GM23338 (cell line): ENCODE results near the gene ABHD17A. TPM values are rescaled to one million over a fixed set of nuclear protein-coding genes. Genes with fewer than 3 reads are reported as not detected.

Source experiments
- ATAC-seq: fragments of 200-7000 bp; cut with Tn5 transposase; 3 replicates; pipeline ENCODE4 v1.9.1; 2020
- DNase-seq: peaks from one replicate; pipeline ENCODE4 v3.0.0-alpha.2; 2015; ENCODE audit warnings: low spot score
- H2AFZ ChIP-seq: fragments of 200-600 bp; sonication (generic); 2 replicates; pipeline ENCODE4 v1.8.0; 2016; ENCODE audit warnings: antibody characterized with exemption, mild to moderate bottlenecking, moderate library complexity
- H3F3A ChIP-seq: fragments of 200-600 bp; sonication (generic); replicated peaks from 2 replicates; pipeline ENCODE4 v1.8.0; 2017; ENCODE audit warnings: antibody characterized with exemption, mixed run types, low read depth
- H3K27ac ChIP-seq: fragments of 200-600 bp; sonication (generic); 2 replicates; pipeline ENCODE4 v1.6.1; 2016; ENCODE audit warnings: low read depth
- H3K27me3 ChIP-seq: fragments of 200-600 bp; sonication (generic); 2 replicates; pipeline ENCODE4 v1.8.0; 2016; ENCODE audit warnings: mild to moderate bottlenecking, mixed run types, moderate library complexity; ENCODE audit not compliant: insufficient read depth
- H3K36me3 ChIP-seq: fragments of 200-600 bp; sonication (generic); 2 replicates; pipeline ENCODE4 v1.8.0; 2016; ENCODE audit warnings: mild to moderate bottlenecking; ENCODE audit not compliant: insufficient read depth
- H3K4me1 ChIP-seq: fragments of 200-600 bp; sonication (generic); 2 replicates; pipeline ENCODE4 v1.8.0; 2016; ENCODE audit warnings: mild to moderate bottlenecking, moderate library complexity; ENCODE audit not compliant: insufficient read depth
- H3K4me2 ChIP-seq: fragments of 200-600 bp; sonication (generic); 2 replicates; pipeline ENCODE4 v1.7.1; 2017; ENCODE audit warnings: mixed run types
- H3K4me3 ChIP-seq: fragments of 200-600 bp; sonication (generic); 2 replicates; pipeline ENCODE4 v1.6.1; 2016; ENCODE audit warnings: mixed run types
- H3K79me2 ChIP-seq: fragments of 200-600 bp; sonication (generic); replicated peaks from 2 replicates; pipeline ENCODE4 v1.8.0; 2017; ENCODE audit warnings: mild to moderate bottlenecking; ENCODE audit not compliant: insufficient read depth
- H3K9me2 ChIP-seq: fragments of 200-600 bp; sonication (generic); 2 replicates; pipeline ENCODE4 v1.8.0; 2017; ENCODE audit not compliant: insufficient read depth
- H4K20me1 ChIP-seq: fragments of 200-600 bp; sonication (generic); replicated peaks from 2 replicates; pipeline ENCODE4 v1.8.0; 2017; ENCODE audit warnings: mild to moderate bottlenecking; ENCODE audit not compliant: insufficient read depth
- H3K27ac Mint-ChIP-seq: 2 replicates; pipeline ENCODE4 v1.8.0; 2020; ENCODE audit warnings: inconsistent platforms, mild to moderate bottlenecking, moderate library complexity, mixed read lengths
- H3K27me3 Mint-ChIP-seq: 3 replicates; pipeline ENCODE4 v1.8.0; 2022; ENCODE audit warnings: low read depth, mild to moderate bottlenecking, moderate library complexity, mixed read lengths, inconsistent platforms; ENCODE audit not compliant: insufficient read depth, poor library complexity
- H3K36me3 Mint-ChIP-seq: 3 replicates; pipeline ENCODE4 v1.8.0; 2021; ENCODE audit warnings: low read depth, mild to moderate bottlenecking, inconsistent platforms, moderate library complexity, mixed read lengths
- H3K4me1 Mint-ChIP-seq: 3 replicates; pipeline ENCODE4 v1.8.0; 2020; ENCODE audit warnings: mild to moderate bottlenecking, inconsistent platforms, mixed read lengths
- H3K4me3 Mint-ChIP-seq: 3 replicates; pipeline ENCODE4 v1.8.0; 2021; ENCODE audit warnings: moderate library complexity, mild to moderate bottlenecking, inconsistent platforms, mixed read lengths
- H3K9me3 Mint-ChIP-seq: 3 replicates; pipeline ENCODE4 v1.8.0; 2020; ENCODE audit warnings: moderate library complexity, mild to moderate bottlenecking, inconsistent platforms, mixed read lengths
- CREB1 ChIP-seq: fragments of 250-450 bp; sonication (Bioruptor Pico); IDR thresholded peaks from 2 replicates; pipeline ENCODE4 v1.5.0; 2020; ENCODE audit warnings: low read depth, mild to moderate bottlenecking, moderate library complexity
- EZH2 ChIP-seq: fragments of 200-600 bp; sonication (generic); IDR thresholded peaks from one replicate; pipeline ENCODE4 v1.8.0; 2017; ENCODE audit warnings: antibody characterized with exemption, mild to moderate bottlenecking, low read depth; ENCODE audit not compliant: unreplicated experiment
- EZH2phosphoT487 ChIP-seq: fragments of 200-600 bp; sonication (generic); IDR thresholded peaks from one replicate; pipeline ENCODE4 v1.8.1; 2018; ENCODE audit warnings: antibody characterized with exemption; ENCODE audit not compliant: unreplicated experiment
- JUNB ChIP-seq: IDR thresholded peaks from one replicate; pipeline ENCODE4 v1.6.1; 2016; ENCODE audit warnings: antibody characterized with exemption; ENCODE audit not compliant: unreplicated experiment
- NANOG ChIP-seq: IDR thresholded peaks from 2 replicates; pipeline ENCODE4 v1.6.1; 2016; ENCODE audit warnings: antibody characterized with exemption, borderline replicate concordance
- POLR2AphosphoS5 ChIP-seq: IDR thresholded peaks from 2 replicates; pipeline ENCODE4 v1.6.1; 2016; ENCODE audit warnings: antibody characterized with exemption, low read depth
- STAT1 ChIP-seq: IDR thresholded peaks from one replicate; pipeline ENCODE4 v1.6.1; 2016; ENCODE audit warnings: antibody characterized with exemption; ENCODE audit not compliant: unreplicated experiment
- ZNF114 ChIP-seq: fragments of 250-450 bp; sonication (Bioruptor Pico); IDR thresholded peaks from 2 replicates; pipeline ENCODE4 v1.5.0; 2020; ENCODE audit warnings: mild to moderate bottlenecking, moderate library complexity
- ZNF331 ChIP-seq: fragments of 250-450 bp; sonication (Bioruptor Pico); IDR thresholded peaks from 2 replicates; pipeline ENCODE4 v1.5.0; 2020; ENCODE audit warnings: low read depth, mild to moderate bottlenecking, moderate library complexity
- ZNF462 ChIP-seq: fragments of 250-450 bp; sonication (Bioruptor Pico); IDR thresholded peaks from 2 replicates; pipeline ENCODE4 v1.5.0; 2020; ENCODE audit warnings: mild to moderate bottlenecking, moderate library complexity
- polyA plus RNA-seq: library from polyadenylated mRNA; unstranded; fragments of >200 nt; fragmentation: Nextera tagmentation; extraction: Ambion mirVana; gene quantifications from 2 replicates; pipeline ENCODE4 v1.2.1, GENCODE V29; 2016
- total RNA-seq: library from RNA; depleted of rRNA; stranded (reverse); fragments of >200 nt; shearing (Covaris generic); gene quantifications from 2 replicates; pipeline ENCODE4 v1.2.3, GENCODE V29; 2014
- TF ChIP-seq, protein P1 (sequence below): IDR thresholded peaks from one replicate; pipeline ENCODE4 v1.6.1; 2018; ENCODE audit warnings: antibody characterized with exemption; ENCODE audit not compliant: unreplicated experiment
- TF ChIP-seq, protein P2 (sequence below): IDR thresholded peaks from 2 replicates; pipeline ENCODE4 v1.6.1; 2016; ENCODE audit warnings: antibody characterized with exemption
- TF ChIP-seq, protein P3 (sequence below), 2 experiments: fragments of 200-600 bp in 1 of 2; sonication (generic) in 1 of 2; conservative IDR thresholded peaks; 2 replicates each; pipeline versions ENCODE4 v1.5.1 to v1.6.1; 2016 to 2017; ENCODE audit warnings: antibody characterized with exemption in 2 of 2, low read depth in 2 of 2, mild to moderate bottlenecking in 2 of 2, moderate library complexity in 1 of 2

Gene ABHD17A
- total and polyA plus RNA-seq, 2 experiments from 2014 or later: 34.2 to 99.9 TPM

DNA sequence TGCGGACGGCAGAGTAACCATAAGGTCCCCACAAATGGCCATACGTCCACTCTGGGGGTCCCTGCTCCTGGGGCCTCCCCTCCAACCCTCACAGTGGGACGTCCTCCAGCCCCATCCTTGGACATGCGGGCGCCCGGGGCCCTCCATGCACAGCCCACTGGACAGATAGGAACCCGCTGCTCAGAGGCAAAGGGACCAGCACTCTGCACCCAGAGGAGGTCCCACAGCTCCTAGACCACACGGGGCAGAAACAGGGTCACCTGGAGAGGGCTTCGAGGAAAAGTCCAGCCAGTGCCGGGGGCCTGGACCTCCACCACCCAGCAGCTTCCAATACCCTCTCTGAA, 48.1 kb downstream of the ABHD17A start:
- Mint-ChIP-seq H3K4me1 (peaks cover 6% of the 10 kb centered on the region), H3K36me3 (no peaks in the 10 kb centered on the region; the same call in 2 of the 3 replicates), H3K4me3 (no peak overlapping the region), H3K27me3 (peaks cover 11% of the 10 kb centered on the region), H3K27ac (no peak overlapping the region), H3K9me3 (no peaks in the 10 kb centered on the region)
- ATAC-seq (no peak), DNase-seq (no peak)
- TF ChIP-seq EZH2phosphoT487 (no peak), ZNF114 (no peak), NANOG (no peak), POLR2AphosphoS5 (no peak), JUNB (no peak), EZH2 (no peak), ZNF462 (CRISPR knock-in tag) (no peak), STAT1 (no peak), ZNF331 (CRISPR knock-in tag) (no peak), CREB1 (CRISPR knock-in tag) (no peak)
- TF ChIP-seq, protein P1, sequence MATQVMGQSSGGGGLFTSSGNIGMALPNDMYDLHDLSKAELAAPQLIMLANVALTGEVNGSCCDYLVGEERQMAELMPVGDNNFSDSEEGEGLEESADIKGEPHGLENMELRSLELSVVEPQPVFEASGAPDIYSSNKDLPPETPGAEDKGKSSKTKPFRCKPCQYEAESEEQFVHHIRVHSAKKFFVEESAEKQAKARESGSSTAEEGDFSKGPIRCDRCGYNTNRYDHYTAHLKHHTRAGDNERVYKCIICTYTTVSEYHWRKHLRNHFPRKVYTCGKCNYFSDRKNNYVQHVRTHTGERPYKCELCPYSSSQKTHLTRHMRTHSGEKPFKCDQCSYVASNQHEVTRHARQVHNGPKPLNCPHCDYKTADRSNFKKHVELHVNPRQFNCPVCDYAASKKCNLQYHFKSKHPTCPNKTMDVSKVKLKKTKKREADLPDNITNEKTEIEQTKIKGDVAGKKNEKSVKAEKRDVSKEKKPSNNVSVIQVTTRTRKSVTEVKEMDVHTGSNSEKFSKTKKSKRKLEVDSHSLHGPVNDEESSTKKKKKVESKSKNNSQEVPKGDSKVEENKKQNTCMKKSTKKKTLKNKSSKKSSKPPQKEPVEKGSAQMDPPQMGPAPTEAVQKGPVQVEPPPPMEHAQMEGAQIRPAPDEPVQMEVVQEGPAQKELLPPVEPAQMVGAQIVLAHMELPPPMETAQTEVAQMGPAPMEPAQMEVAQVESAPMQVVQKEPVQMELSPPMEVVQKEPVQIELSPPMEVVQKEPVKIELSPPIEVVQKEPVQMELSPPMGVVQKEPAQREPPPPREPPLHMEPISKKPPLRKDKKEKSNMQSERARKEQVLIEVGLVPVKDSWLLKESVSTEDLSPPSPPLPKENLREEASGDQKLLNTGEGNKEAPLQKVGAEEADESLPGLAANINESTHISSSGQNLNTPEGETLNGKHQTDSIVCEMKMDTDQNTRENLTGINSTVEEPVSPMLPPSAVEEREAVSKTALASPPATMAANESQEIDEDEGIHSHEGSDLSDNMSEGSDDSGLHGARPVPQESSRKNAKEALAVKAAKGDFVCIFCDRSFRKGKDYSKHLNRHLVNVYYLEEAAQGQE: no peak
- TF ChIP-seq, protein P2, sequence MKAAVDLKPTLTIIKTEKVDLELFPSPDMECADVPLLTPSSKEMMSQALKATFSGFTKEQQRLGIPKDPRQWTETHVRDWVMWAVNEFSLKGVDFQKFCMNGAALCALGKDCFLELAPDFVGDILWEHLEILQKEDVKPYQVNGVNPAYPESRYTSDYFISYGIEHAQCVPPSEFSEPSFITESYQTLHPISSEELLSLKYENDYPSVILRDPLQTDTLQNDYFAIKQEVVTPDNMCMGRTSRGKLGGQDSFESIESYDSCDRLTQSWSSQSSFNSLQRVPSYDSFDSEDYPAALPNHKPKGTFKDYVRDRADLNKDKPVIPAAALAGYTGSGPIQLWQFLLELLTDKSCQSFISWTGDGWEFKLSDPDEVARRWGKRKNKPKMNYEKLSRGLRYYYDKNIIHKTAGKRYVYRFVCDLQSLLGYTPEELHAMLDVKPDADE: no peak
- TF ChIP-seq, protein P3, sequence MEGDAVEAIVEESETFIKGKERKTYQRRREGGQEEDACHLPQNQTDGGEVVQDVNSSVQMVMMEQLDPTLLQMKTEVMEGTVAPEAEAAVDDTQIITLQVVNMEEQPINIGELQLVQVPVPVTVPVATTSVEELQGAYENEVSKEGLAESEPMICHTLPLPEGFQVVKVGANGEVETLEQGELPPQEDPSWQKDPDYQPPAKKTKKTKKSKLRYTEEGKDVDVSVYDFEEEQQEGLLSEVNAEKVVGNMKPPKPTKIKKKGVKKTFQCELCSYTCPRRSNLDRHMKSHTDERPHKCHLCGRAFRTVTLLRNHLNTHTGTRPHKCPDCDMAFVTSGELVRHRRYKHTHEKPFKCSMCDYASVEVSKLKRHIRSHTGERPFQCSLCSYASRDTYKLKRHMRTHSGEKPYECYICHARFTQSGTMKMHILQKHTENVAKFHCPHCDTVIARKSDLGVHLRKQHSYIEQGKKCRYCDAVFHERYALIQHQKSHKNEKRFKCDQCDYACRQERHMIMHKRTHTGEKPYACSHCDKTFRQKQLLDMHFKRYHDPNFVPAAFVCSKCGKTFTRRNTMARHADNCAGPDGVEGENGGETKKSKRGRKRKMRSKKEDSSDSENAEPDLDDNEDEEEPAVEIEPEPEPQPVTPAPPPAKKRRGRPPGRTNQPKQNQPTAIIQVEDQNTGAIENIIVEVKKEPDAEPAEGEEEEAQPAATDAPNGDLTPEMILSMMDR (conservative IDR thresholded peaks at IDR 0.05; ENCODE audit: low read depth in 2 of 2): no peak
- H3K79me2 ChIP-seq: peaks cover 81% of the 10 kb centered on the region
- no peak overlapping the region for H3K4me2 ChIP-seq
- H3K27me3 ChIP-seq: no peaks in the 10 kb centered on the region
- H3F3A ChIP-seq: peaks cover 5% of the 10 kb centered on the region
- H3K36me3 ChIP-seq: no peaks in the 10 kb centered on the region
- H3K4me1 ChIP-seq: no peaks in the 10 kb centered on the region; the same call in 1 of the 2 replicates
- no peak overlapping the region for H3K4me3 ChIP-seq
- no peak overlapping the region for H3K27ac ChIP-seq
- peaks cover 12% of the 10 kb centered on the region for H4K20me1 ChIP-seq
- no peaks in the 10 kb centered on the region for H3K9me2 ChIP-seq
- no peak overlapping the region for H2AFZ ChIP-seq
